K562 (cell line): ENCODE data around the gene LAMP1. TPM values are rescaled to one million over a fixed set of nuclear protein-coding genes. Genes with fewer than 3 reads are reported as not detected.

ENCODE experiments used
- CGGBP1 ChIP-seq: fragments of 250-450 bp; sonication (Bioruptor Pico); IDR thresholded peaks from 2 replicates; pipeline ENCODE4 v1.9.0; 2021; ENCODE audit warnings: mild to moderate bottlenecking
- E2F8 ChIP-seq: fragments of 450-650 bp; IDR thresholded peaks from 2 replicates; pipeline ENCODE4 v1.7.1; 2018; ENCODE audit warnings: mild to moderate bottlenecking, low read depth; ENCODE audit not compliant: partially characterized antibody
- IFI16 ChIP-seq: fragments of 250-450 bp; sonication (Bioruptor Pico); IDR thresholded peaks from 2 replicates; pipeline ENCODE4 v2.1.2; 2022; ENCODE audit warnings: mild to moderate bottlenecking, inconsistent platforms
- PHB ChIP-seq: fragments of 250-450 bp; sonication (Bioruptor Pico); IDR thresholded peaks from 2 replicates; pipeline ENCODE4 v1.5.0; 2021
- PHF8 ChIP-seq: fragments of 200-600 bp; sonication (generic); IDR thresholded peaks from 2 replicates; pipeline ENCODE4 v1.6.1; 2012; ENCODE audit warnings: mixed run types, mild to moderate bottlenecking, inconsistent platforms, low read length, moderate library complexity, borderline replicate concordance
- RERE ChIP-seq: sonication (generic); formaldehyde crosslinking; IDR thresholded peaks from 2 replicates; pipeline ENCODE4 v1.8.0; 2023; ENCODE audit warnings: missing genetic modification reagents, mild to moderate bottlenecking, borderline replicate concordance
- RREB1 ChIP-seq: fragments of 250-450 bp; sonication (Bioruptor Pico); IDR thresholded peaks from 2 replicates; pipeline ENCODE4 v1.4.0; 2020
- RUNX1 ChIP-seq: sonication (generic); IDR thresholded peaks from 2 replicates; pipeline ENCODE4 v1.6.1; 2016; ENCODE audit warnings: antibody characterized with exemption, low read depth
- ZEB2 ChIP-seq: fragments of 450-650 bp; IDR thresholded peaks from 2 replicates; pipeline ENCODE4 v1.6.1; 2016
- ZNF445 ChIP-seq: fragments of 250-450 bp; sonication (Bioruptor Pico); IDR thresholded peaks from 2 replicates; pipeline ENCODE4 v1.4.0; 2020; ENCODE audit warnings: low read depth, mild to moderate bottlenecking, moderate library complexity
- polyA plus RNA-seq, 8 experiments: library from polyadenylated mRNA; depleted of rRNA in 4 of 8; stranded (reverse) in 5 of 8; unstranded in 3 of 8; fragments of >200 nt; fragmentation: Nextera tagmentation in 2 of 8; fragmentation: Illumina TruSeq in 1 of 8; extraction: Ambion mirVana in 2 of 8; extraction: Trizol in 1 of 8; gene quantifications; 2 replicates each; pipeline versions ENCODE4 v1.2.1 to v1.2.3, GENCODE V29; 2011 to 2014; ENCODE audit warnings: inconsistent platforms in 1 of 8, missing spikeins in 1 of 8
- total RNA-seq, 7 experiments: library from RNA; depleted of rRNA in 6 of 7; stranded (reverse); fragments of >200 nt in 6 of 7; fragmentation: Illumina TruSeq in 2 of 7; extraction: Trizol in 2 of 7; gene quantifications; 2 replicates each; pipeline versions ENCODE4 v1.2.1 to v1.2.3, GENCODE V29; 2011 to 2021; ENCODE audit warnings: low replicate concordance in 1 of 7

Gene LAMP1
- total and polyA plus RNA-seq, 9 of the 15 experiments (the other 6 are each of a cell fraction or from before 2014, with no cell fraction given), result 2.2 to 70.1 (median 30.5) TPM

- TF ChIP-seq RREB1 (CRISPR knock-in tag) (no peak), ZNF445 (no peak), PHB (CRISPR knock-in tag) (no peak), RUNX1 (no peak), E2F8 (no peak), ZEB2 (no peak), IFI16 (CRISPR knock-in tag) (no peak), RERE (CRISPR knock-in tag) (no peak), PHF8 (no peak), CGGBP1 (CRISPR knock-in tag) (no peak)
Observed at GRCh38 chr13:113293686-113294085, 3.4 kb upstream of the LAMP1 start (continued).
